WTC11 (cell line): ENCODE results near the gene LARP4B. TPM values are rescaled to one million over a fixed set of nuclear protein-coding genes. Genes with fewer than 3 reads are reported as not detected.

ENCODE experiments used
- ATAC-seq: fragments of 200-7000 bp; cut with Tn5 transposase; 2 replicates; pipeline ENCODE4 v1.10.0; 2021; ENCODE audit warnings: mild to moderate bottlenecking, moderate library complexity
- CTCF ChIA-PET: fragments of 300-600 bp; sonication (Branson Sonifier 250); formaldehyde crosslinking; loops from one replicate; lab custom pipeline; 2021; ENCODE audit warnings: antibody characterized with exemption; lab: Charles Lee
- POLR2A ChIA-PET: fragments of 350-600 bp; sonication (Branson Sonifier 250); formaldehyde crosslinking; loops from one replicate; lab custom pipeline; 2021; ENCODE audit warnings: antibody characterized with exemption; lab: Charles Lee
- DNase-seq: peaks from one replicate; pipeline ENCODE4 v3.0.0; 2021; ENCODE audit warnings: low spot score
- H3K27ac Mint-ChIP-seq: 2 replicates; pipeline ENCODE4 v1.8.0; 2021; ENCODE audit warnings: mixed read lengths
- H3K27me3 Mint-ChIP-seq: 2 replicates; pipeline ENCODE4 v1.8.0; 2021; ENCODE audit warnings: low read depth, mild to moderate bottlenecking, moderate library complexity, mixed read lengths
- H3K36me3 Mint-ChIP-seq: 2 replicates; pipeline ENCODE4 v1.8.0; 2021; ENCODE audit warnings: mixed read lengths
- H3K4me1 Mint-ChIP-seq: 2 replicates; pipeline ENCODE4 v1.8.0; 2022; ENCODE audit warnings: mixed read lengths
- H3K4me3 Mint-ChIP-seq: 2 replicates; pipeline ENCODE4 v1.8.0; 2021; ENCODE audit warnings: mild to moderate bottlenecking, moderate library complexity, mixed read lengths
- H3K9me3 Mint-ChIP-seq: 2 replicates; pipeline ENCODE4 v1.8.0; 2021; ENCODE audit warnings: mixed read lengths
- ATF1 ChIP-seq: sonication (generic); formaldehyde crosslinking; IDR thresholded peaks from 2 replicates; pipeline ENCODE4 v1.8.1; 2023; ENCODE audit warnings: mild to moderate bottlenecking, moderate library complexity, missing genetic modification reagents
- EMX1 ChIP-seq: fragments of 250-450 bp; sonication (Bioruptor Pico); IDR thresholded peaks from 2 replicates; pipeline ENCODE4 v1.8.0; 2021; ENCODE audit warnings: mild to moderate bottlenecking
- GRHL2 ChIP-seq: fragments of 250-450 bp; sonication (Bioruptor Pico); IDR thresholded peaks from 2 replicates; pipeline ENCODE4 v1.8.0; 2022; ENCODE audit warnings: mild to moderate bottlenecking, moderate library complexity; ENCODE audit not compliant: insufficient replicate concordance, severe bottlenecking
- HMGA2 ChIP-seq: fragments of 250-450 bp; sonication (Bioruptor Pico); IDR thresholded peaks from 2 replicates; pipeline ENCODE4 v1.4.0; 2021; ENCODE audit warnings: mild to moderate bottlenecking, moderate library complexity
- RELA ChIP-seq: sonication (generic); formaldehyde crosslinking; IDR thresholded peaks from 2 replicates; pipeline ENCODE4 v1.8.1; 2022; ENCODE audit warnings: missing genetic modification reagents, mild to moderate bottlenecking, borderline replicate concordance
- TCF7 ChIP-seq: sonication (generic); formaldehyde crosslinking; IDR thresholded peaks from 2 replicates; pipeline ENCODE4 v1.8.0; 2022; ENCODE audit warnings: mild to moderate bottlenecking, low read depth, missing genetic modification reagents, moderate library complexity
- TEAD4 ChIP-seq: sonication (generic); formaldehyde crosslinking; IDR thresholded peaks from 2 replicates; pipeline ENCODE4 v1.8.0; 2022; ENCODE audit warnings: mild to moderate bottlenecking, missing genetic modification reagents
- TP53 ChIP-seq: sonication (generic); formaldehyde crosslinking; IDR thresholded peaks from 2 replicates; pipeline ENCODE4 v1.8.1; 2023; ENCODE audit warnings: mild to moderate bottlenecking, missing genetic modification reagents
- ZNF317 ChIP-seq: sonication (generic); formaldehyde crosslinking; IDR thresholded peaks from 2 replicates; pipeline ENCODE4 v1.8.1; 2023; ENCODE audit warnings: low read depth, mild to moderate bottlenecking, moderate library complexity, missing genetic modification reagents, borderline replicate concordance
- ZNF396 ChIP-seq: fragments of 250-450 bp; sonication (Bioruptor Pico); IDR thresholded peaks from 2 replicates; pipeline ENCODE4 v1.8.0; 2021; ENCODE audit warnings: mild to moderate bottlenecking, moderate library complexity, borderline replicate concordance
- ZNF416 ChIP-seq: fragments of 250-450 bp; sonication (Bioruptor Pico); IDR thresholded peaks from 2 replicates; pipeline ENCODE4 v1.9.0; 2021; ENCODE audit warnings: mild to moderate bottlenecking, inconsistent platforms
- ZNF423 ChIP-seq: fragments of 250-450 bp; sonication (Bioruptor Pico); IDR thresholded peaks from 2 replicates; pipeline ENCODE4 v2.1.2; 2022; ENCODE audit warnings: mild to moderate bottlenecking, moderate library complexity
- total RNA-seq: library from RNA; stranded (reverse); gene quantifications from 3 replicates; pipeline ENCODE4 v1.2.3, GENCODE V29; 2021
- TF ChIP-seq, protein P1 (sequence below): sonication (generic); formaldehyde crosslinking; conservative IDR thresholded peaks from 2 replicates; pipeline ENCODE4 v1.8.1; 2022; ENCODE audit warnings: mild to moderate bottlenecking, missing genetic modification reagents
- TF ChIP-seq, protein P2 (sequence below): sonication (generic); formaldehyde crosslinking; IDR thresholded peaks from 2 replicates; pipeline ENCODE4 v1.8.1; 2023; ENCODE audit warnings: mild to moderate bottlenecking, missing genetic modification reagents, moderate library complexity
- TF ChIP-seq, protein P3 (sequence below): sonication (generic); formaldehyde crosslinking; conservative IDR thresholded peaks from 2 replicates; pipeline ENCODE4 v1.8.1; 2023; ENCODE audit warnings: mild to moderate bottlenecking, low read depth, missing genetic modification reagents, moderate library complexity
- TF ChIP-seq, protein P4 (sequence below): sonication (generic); formaldehyde crosslinking; IDR thresholded peaks from 2 replicates; pipeline ENCODE4 v1.8.0; 2023; ENCODE audit warnings: mild to moderate bottlenecking, missing genetic modification reagents
- TF ChIP-seq, protein P5 (sequence below): sonication (generic); formaldehyde crosslinking; IDR thresholded peaks from 2 replicates; pipeline ENCODE4 v1.8.0; 2022; ENCODE audit warnings: mild to moderate bottlenecking, missing genetic modification reagents
- TF ChIP-seq, protein P6 (sequence below): sonication (generic); formaldehyde crosslinking; IDR thresholded peaks from 2 replicates; pipeline ENCODE4 v1.8.0; 2022; ENCODE audit warnings: mild to moderate bottlenecking, missing genetic modification reagents
- TF ChIP-seq, protein P7 (sequence below): sonication (generic); formaldehyde crosslinking; IDR thresholded peaks from 2 replicates; pipeline ENCODE4 v1.8.0; 2023; ENCODE audit warnings: missing genetic modification reagents
- TF ChIP-seq, protein P8 (sequence below): sonication (generic); formaldehyde crosslinking; IDR thresholded peaks from 2 replicates; pipeline ENCODE4 v1.8.0; 2022; ENCODE audit warnings: missing genetic modification reagents

The LARP4B gene
- total RNA-seq, 1 experiment from 2014 or later = 87.1 TPM

DNA sequence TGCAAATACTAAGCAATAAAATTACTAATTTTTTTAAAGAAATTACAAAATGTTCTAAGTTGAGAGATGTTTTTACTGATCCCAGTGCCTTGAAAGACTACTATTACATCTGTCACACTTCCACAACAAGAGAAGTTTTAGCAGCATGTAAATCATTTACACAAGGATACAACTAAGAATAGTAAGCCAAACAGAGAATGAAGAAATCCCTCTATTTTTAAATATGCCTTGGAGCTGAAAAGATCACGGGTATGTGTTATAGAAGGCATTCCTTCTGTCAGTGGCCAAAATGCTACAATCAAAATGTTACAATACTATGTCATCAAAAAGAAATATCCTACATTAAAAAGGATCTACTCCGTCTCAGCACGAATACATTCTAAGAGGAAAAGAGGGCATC is 52.6 kb downstream of the LARP4B start:
- ChIA-PET POLR2A (no interaction called here), CTCF (no interaction called here)
- Mint-ChIP-seq H3K4me1 (no peaks in the 10 kb centered on the region), H3K36me3 (peaks cover 47% of the 10 kb centered on the region), H3K9me3 (no peaks in the 10 kb centered on the region), H3K27ac (no peak overlapping the region), H3K4me3 (no peak overlapping the region), H3K27me3 (no peaks in the 10 kb centered on the region)
- DNase-seq (no peak), ATAC-seq (no peak)
- no peak for TF ChIP-seq TP53 (CRISPR knock-in tag)
- TF ChIP-seq, protein P1, sequence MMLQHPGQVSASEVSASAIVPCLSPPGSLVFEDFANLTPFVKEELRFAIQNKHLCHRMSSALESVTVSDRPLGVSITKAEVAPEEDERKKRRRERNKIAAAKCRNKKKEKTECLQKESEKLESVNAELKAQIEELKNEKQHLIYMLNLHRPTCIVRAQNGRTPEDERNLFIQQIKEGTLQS (CRISPR knock-in tag) = no peak
- no peak for TF ChIP-seq HMGA2
- TF ChIP-seq TEAD4 (CRISPR knock-in tag) = no peak
- TF ChIP-seq ZNF423 (CRISPR knock-in tag) = no peak
- TF ChIP-seq, protein P2, sequence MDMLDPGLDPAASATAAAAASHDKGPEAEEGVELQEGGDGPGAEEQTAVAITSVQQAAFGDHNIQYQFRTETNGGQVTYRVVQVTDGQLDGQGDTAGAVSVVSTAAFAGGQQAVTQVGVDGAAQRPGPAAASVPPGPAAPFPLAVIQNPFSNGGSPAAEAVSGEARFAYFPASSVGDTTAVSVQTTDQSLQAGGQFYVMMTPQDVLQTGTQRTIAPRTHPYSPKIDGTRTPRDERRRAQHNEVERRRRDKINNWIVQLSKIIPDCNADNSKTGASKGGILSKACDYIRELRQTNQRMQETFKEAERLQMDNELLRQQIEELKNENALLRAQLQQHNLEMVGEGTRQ (CRISPR knock-in tag) = no peak
- TF ChIP-seq ZNF396 (CRISPR knock-in tag) = no peak
- TF ChIP-seq ATF1 (CRISPR knock-in tag) = no peak
- TF ChIP-seq, protein P3, sequence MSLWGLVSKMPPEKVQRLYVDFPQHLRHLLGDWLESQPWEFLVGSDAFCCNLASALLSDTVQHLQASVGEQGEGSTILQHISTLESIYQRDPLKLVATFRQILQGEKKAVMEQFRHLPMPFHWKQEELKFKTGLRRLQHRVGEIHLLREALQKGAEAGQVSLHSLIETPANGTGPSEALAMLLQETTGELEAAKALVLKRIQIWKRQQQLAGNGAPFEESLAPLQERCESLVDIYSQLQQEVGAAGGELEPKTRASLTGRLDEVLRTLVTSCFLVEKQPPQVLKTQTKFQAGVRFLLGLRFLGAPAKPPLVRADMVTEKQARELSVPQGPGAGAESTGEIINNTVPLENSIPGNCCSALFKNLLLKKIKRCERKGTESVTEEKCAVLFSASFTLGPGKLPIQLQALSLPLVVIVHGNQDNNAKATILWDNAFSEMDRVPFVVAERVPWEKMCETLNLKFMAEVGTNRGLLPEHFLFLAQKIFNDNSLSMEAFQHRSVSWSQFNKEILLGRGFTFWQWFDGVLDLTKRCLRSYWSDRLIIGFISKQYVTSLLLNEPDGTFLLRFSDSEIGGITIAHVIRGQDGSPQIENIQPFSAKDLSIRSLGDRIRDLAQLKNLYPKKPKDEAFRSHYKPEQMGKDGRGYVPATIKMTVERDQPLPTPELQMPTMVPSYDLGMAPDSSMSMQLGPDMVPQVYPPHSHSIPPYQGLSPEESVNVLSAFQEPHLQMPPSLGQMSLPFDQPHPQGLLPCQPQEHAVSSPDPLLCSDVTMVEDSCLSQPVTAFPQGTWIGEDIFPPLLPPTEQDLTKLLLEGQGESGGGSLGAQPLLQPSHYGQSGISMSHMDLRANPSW (CRISPR knock-in tag) = no peak
- TF ChIP-seq EMX1 (CRISPR knock-in tag) = no peak
- TF ChIP-seq, protein P4, sequence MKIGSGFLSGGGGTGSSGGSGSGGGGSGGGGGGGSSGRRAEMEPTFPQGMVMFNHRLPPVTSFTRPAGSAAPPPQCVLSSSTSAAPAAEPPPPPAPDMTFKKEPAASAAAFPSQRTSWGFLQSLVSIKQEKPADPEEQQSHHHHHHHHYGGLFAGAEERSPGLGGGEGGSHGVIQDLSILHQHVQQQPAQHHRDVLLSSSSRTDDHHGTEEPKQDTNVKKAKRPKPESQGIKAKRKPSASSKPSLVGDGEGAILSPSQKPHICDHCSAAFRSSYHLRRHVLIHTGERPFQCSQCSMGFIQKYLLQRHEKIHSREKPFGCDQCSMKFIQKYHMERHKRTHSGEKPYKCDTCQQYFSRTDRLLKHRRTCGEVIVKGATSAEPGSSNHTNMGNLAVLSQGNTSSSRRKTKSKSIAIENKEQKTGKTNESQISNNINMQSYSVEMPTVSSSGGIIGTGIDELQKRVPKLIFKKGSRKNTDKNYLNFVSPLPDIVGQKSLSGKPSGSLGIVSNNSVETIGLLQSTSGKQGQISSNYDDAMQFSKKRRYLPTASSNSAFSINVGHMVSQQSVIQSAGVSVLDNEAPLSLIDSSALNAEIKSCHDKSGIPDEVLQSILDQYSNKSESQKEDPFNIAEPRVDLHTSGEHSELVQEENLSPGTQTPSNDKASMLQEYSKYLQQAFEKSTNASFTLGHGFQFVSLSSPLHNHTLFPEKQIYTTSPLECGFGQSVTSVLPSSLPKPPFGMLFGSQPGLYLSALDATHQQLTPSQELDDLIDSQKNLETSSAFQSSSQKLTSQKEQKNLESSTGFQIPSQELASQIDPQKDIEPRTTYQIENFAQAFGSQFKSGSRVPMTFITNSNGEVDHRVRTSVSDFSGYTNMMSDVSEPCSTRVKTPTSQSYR (CRISPR knock-in tag) = no peak
- TF ChIP-seq TCF7 (CRISPR knock-in tag) = no peak
- no peak for TF ChIP-seq RELA (CRISPR knock-in tag)
- no peak for TF ChIP-seq GRHL2 (CRISPR knock-in tag)
- TF ChIP-seq, protein P5, sequence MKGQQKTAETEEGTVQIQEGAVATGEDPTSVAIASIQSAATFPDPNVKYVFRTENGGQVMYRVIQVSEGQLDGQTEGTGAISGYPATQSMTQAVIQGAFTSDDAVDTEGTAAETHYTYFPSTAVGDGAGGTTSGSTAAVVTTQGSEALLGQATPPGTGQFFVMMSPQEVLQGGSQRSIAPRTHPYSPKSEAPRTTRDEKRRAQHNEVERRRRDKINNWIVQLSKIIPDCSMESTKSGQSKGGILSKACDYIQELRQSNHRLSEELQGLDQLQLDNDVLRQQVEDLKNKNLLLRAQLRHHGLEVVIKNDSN (CRISPR knock-in tag) = no peak
- TF ChIP-seq, protein P6, sequence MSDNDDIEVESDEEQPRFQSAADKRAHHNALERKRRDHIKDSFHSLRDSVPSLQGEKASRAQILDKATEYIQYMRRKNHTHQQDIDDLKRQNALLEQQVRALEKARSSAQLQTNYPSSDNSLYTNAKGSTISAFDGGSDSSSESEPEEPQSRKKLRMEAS (CRISPR knock-in tag) = no peak
- TF ChIP-seq ZNF317 (CRISPR knock-in tag) = no peak
- TF ChIP-seq ZNF416 (CRISPR knock-in tag) = no peak
- TF ChIP-seq, protein P7, sequence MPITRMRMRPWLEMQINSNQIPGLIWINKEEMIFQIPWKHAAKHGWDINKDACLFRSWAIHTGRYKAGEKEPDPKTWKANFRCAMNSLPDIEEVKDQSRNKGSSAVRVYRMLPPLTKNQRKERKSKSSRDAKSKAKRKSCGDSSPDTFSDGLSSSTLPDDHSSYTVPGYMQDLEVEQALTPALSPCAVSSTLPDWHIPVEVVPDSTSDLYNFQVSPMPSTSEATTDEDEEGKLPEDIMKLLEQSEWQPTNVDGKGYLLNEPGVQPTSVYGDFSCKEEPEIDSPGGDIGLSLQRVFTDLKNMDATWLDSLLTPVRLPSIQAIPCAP (CRISPR knock-in tag) = no peak
- TF ChIP-seq, protein P8, sequence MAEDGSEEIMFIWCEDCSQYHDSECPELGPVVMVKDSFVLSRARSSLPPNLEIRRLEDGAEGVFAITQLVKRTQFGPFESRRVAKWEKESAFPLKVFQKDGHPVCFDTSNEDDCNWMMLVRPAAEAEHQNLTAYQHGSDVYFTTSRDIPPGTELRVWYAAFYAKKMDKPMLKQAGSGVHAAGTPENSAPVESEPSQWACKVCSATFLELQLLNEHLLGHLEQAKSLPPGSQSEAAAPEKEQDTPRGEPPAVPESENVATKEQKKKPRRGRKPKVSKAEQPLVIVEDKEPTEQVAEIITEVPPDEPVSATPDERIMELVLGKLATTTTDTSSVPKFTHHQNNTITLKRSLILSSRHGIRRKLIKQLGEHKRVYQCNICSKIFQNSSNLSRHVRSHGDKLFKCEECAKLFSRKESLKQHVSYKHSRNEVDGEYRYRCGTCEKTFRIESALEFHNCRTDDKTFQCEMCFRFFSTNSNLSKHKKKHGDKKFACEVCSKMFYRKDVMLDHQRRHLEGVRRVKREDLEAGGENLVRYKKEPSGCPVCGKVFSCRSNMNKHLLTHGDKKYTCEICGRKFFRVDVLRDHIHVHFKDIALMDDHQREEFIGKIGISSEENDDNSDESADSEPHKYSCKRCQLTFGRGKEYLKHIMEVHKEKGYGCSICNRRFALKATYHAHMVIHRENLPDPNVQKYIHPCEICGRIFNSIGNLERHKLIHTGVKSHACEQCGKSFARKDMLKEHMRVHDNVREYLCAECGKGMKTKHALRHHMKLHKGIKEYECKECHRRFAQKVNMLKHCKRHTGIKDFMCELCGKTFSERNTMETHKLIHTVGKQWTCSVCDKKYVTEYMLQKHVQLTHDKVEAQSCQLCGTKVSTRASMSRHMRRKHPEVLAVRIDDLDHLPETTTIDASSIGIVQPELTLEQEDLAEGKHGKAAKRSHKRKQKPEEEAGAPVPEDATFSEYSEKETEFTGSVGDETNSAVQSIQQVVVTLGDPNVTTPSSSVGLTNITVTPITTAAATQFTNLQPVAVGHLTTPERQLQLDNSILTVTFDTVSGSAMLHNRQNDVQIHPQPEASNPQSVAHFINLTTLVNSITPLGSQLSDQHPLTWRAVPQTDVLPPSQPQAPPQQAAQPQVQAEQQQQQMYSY (CRISPR knock-in tag) = no peak
